Endodermal cell (in vitro differentiated cells): ENCODE measurements around the gene NEK10. TPM values are rescaled to one million over a fixed set of nuclear protein-coding genes. Genes with fewer than 3 reads are reported as not detected.

ENCODE experiments used
- DNase-seq: peaks from one replicate; pipeline ENCODE4 v3.0.0-alpha.2; 2017
- H3K27ac ChIP-seq: 2 replicates; pipeline ENCODE4 v1.5.1; 2013; ENCODE audit warnings: mild to moderate bottlenecking, low read depth, low read length, moderate library complexity
- H3K27me3 ChIP-seq: 2 replicates; pipeline ENCODE4 v1.6.1; 2013; ENCODE audit warnings: mild to moderate bottlenecking, low read length, moderate library complexity; ENCODE audit not compliant: insufficient read depth, control insufficient read depth, poor library complexity, severe bottlenecking
- H3K36me3 ChIP-seq: 2 replicates; pipeline ENCODE4 v1.7.0; 2013; ENCODE audit warnings: mild to moderate bottlenecking, low read length, moderate library complexity; ENCODE audit not compliant: control insufficient read depth, insufficient read depth
- H3K4me1 ChIP-seq: one replicate; pipeline ENCODE4 v1.7.0; 2013; ENCODE audit warnings: low read length; ENCODE audit not compliant: control insufficient read depth, insufficient read depth
- H3K4me3 ChIP-seq: 2 replicates; pipeline ENCODE4 v1.5.1; 2013; ENCODE audit warnings: mild to moderate bottlenecking, low read length, moderate library complexity
- H3K9ac ChIP-seq: 2 replicates; pipeline ENCODE4 v1.6.1; 2013; ENCODE audit warnings: mild to moderate bottlenecking, low read length, moderate library complexity; ENCODE audit not compliant: poor library complexity, severe bottlenecking; ENCODE audit errors: extremely low read depth
- H3K9me3 ChIP-seq: 2 replicates; pipeline ENCODE4 v1.6.1; 2013; ENCODE audit warnings: mild to moderate bottlenecking, low read length, moderate library complexity; ENCODE audit not compliant: control insufficient read depth
- H3K27ac Mint-ChIP-seq: 2 replicates; pipeline ENCODE4 v1.8.0; 2020; ENCODE audit warnings: mixed read lengths
- H3K27me3 Mint-ChIP-seq: 2 replicates; pipeline ENCODE4 v1.8.0; 2021; ENCODE audit warnings: mild to moderate bottlenecking, mixed read lengths; ENCODE audit not compliant: insufficient read depth
- H3K36me3 Mint-ChIP-seq: 2 replicates; pipeline ENCODE4 v1.8.0; 2020; ENCODE audit warnings: low read depth, mixed read lengths
- H3K4me1 Mint-ChIP-seq: 2 replicates; pipeline ENCODE4 v1.8.0; 2020; ENCODE audit warnings: mixed read lengths
- H3K4me3 Mint-ChIP-seq: 2 replicates; pipeline ENCODE4 v1.8.0; 2020; ENCODE audit warnings: mild to moderate bottlenecking, moderate library complexity, mixed read lengths
- H3K9me3 Mint-ChIP-seq: 2 replicates; pipeline ENCODE4 v1.8.0; 2020; ENCODE audit warnings: mild to moderate bottlenecking, mixed read lengths
- CTCF ChIP-seq: fragments of 200-600 bp; sonication (generic); conservative IDR thresholded peaks from 2 replicates; pipeline ENCODE4 v1.5.0; 2021; ENCODE audit warnings: antibody characterized with exemption, mild to moderate bottlenecking
- WGBS, 2 experiments: methylation state at CpG; one replicate each; pipeline versions ENCODE4 v1.1.5 to v1.1.7; 2013; ENCODE audit warnings: missing lambda C conversion rate in 2 of 2, mixed read lengths in 1 of 2; ENCODE audit not compliant: insufficient coverage in 1 of 2, insufficient read length in 1 of 2; 5-methylcytosine and 5-hydroxymethylcytosine counted together
- total RNA-seq, 2 donors: library from RNA; stranded (reverse); fragmentation: NEBNext Ultra II Directional in 1 of 2; extraction: Animal tissue kit (Norgen Biotek cat#: 25700) in 1 of 2; gene quantifications; 2 replicates in 1 of 2; 3 replicates in 1 of 2; pipeline ENCODE4 v1.2.1, GENCODE V29; 2021

NEK10 gene
- total RNA-seq, 2 donors from 2014 or later, result 1.3 to 2.4 TPM

GRCh38 chr3:27090275-27091041 is 278.7 kb downstream of the NEK10 start:
- H3K4me3 ChIP-seq, result no peak overlapping the region
- DNase-seq, result no peak
- H3K27ac ChIP-seq, result no peak overlapping the region
- Mint-ChIP-seq H3K4me3 (no peak overlapping the region), H3K9me3 (no peaks in the 10 kb centered on the region), H3K27ac (no peak overlapping the region), H3K36me3 (no peaks in the 10 kb centered on the region), H3K27me3 (no peaks in the 10 kb centered on the region), H3K4me1 (peaks cover 1% of the 10 kb centered on the region)
- no peaks in the 10 kb centered on the region for H3K9me3 ChIP-seq
- H3K4me1 ChIP-seq, result no peaks in the 10 kb centered on the region
- H3K27me3 ChIP-seq, result no peaks in the 10 kb centered on the region
- H3K9ac ChIP-seq, result no peak overlapping the region
- 90 to 92% methylated on average over 2 to 6 of the region's 6 CpGs for WGBS, 2 experiments
- no peak for TF ChIP-seq CTCF
- no peaks in the 10 kb centered on the region for H3K36me3 ChIP-seq

GRCh38 chr3:27089645-27090044 is 279.5 kb downstream of the NEK10 start:
- H3K27me3 ChIP-seq, result no peaks in the 10 kb centered on the region
- Mint-ChIP-seq H3K27ac (no peak overlapping the region), H3K4me3 (no peak overlapping the region), H3K9me3 (no peaks in the 10 kb centered on the region), H3K36me3 (no peaks in the 10 kb centered on the region), H3K27me3 (no peaks in the 10 kb centered on the region), H3K4me1 (peaks cover 1% of the 10 kb centered on the region)
- WGBS, 2 experiments, result 100% methylated on average over 1 of the region's 1 CpG; no CpG with 5 or more reads in 1 of the 2 experiments
- no peak overlapping the region for H3K4me3 ChIP-seq
- no peaks in the 10 kb centered on the region for H3K36me3 ChIP-seq
- H3K4me1 ChIP-seq, result no peaks in the 10 kb centered on the region
- H3K27ac ChIP-seq, result no peak overlapping the region
- no peak overlapping the region for H3K9ac ChIP-seq
- no peaks in the 10 kb centered on the region for H3K9me3 ChIP-seq
- DNase-seq, result no peak
- no peak for TF ChIP-seq CTCF

GRCh38 chr3:27089068-27089467 is 280.1 kb downstream of the NEK10 start:
- no peaks in the 10 kb centered on the region for H3K9me3 ChIP-seq
- WGBS, 2 experiments, result 84% methylated on average over 2 of the region's 2 CpGs; no CpG with 5 or more reads in 1 of the 2 experiments
- H3K27ac ChIP-seq, result no peak overlapping the region
- no peak overlapping the region for H3K4me3 Mint-ChIP-seq
- no peak overlapping the region for H3K9ac ChIP-seq
- DNase-seq, result no peak
- no peaks in the 10 kb centered on the region for H3K9me3 Mint-ChIP-seq
- H3K27me3 ChIP-seq, result no peaks in the 10 kb centered on the region
- H3K36me3 Mint-ChIP-seq, result no peaks in the 10 kb centered on the region
- H3K27me3 Mint-ChIP-seq, result no peaks in the 10 kb centered on the region
- H3K27ac Mint-ChIP-seq, result no peak overlapping the region
- H3K36me3 ChIP-seq, result no peaks in the 10 kb centered on the region
- no peak overlapping the region for H3K4me3 ChIP-seq
- no peak for TF ChIP-seq CTCF
- peaks cover 1% of the 10 kb centered on the region for H3K4me1 Mint-ChIP-seq
- H3K4me1 ChIP-seq, result no peaks in the 10 kb centered on the region
